Right renal cortex interstitium (tissue), 3 donors: ENCODE results near the gene ZNF385C. TPM values are rescaled to one million over a fixed set of nuclear protein-coding genes. Genes with fewer than 3 reads are reported as not detected.

Source experiments
- DNase-seq, 3 donors: peaks; one replicate each; pipeline ENCODE4 v3.0.0-alpha.2; 2013; ENCODE audit warnings: low read depth in 3 of 3, low spot score in 2 of 3
- polyA plus RNA-seq, 3 donors: library from polyadenylated mRNA; unstranded; fragments of 120-200 nt; gene quantifications; one replicate each; pipeline ENCODE4 v1.2.1, GENCODE V29; 2013; ENCODE audit not compliant: insufficient read length in 3 of 3

The ZNF385C gene
- polyA plus RNA-seq, 3 donors = 4.5 to 7.8 (median 6.1) TPM

DNA sequence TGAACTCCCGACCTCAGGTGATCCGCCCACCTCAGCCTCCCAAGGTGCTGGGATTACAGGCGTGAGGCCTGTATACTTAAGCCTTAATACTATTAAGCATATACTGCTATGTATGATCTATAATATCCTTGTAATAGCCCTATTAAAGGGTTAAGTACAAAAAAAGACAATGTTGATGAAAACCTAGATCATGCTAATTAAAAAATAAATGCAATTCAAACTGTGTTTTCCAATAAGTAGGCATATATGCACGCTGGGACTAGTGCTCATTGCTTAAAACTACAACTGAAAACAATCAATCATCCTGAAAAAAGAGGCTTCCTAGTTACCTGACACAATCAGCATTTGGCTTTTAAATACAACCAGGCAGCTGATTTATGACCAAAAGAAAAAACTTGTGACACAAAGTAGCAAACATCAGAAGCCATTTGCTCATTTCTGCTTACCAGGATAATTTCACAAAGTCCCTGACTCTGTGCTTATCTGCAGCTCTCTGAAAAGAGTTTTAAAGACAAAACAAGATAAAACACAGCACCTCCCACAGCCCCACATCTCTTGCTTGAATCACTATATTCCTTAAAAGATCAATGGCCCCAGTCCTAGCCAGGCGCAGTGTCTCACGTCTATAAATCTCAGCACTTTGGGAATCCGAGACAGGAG, 11.1 kb downstream of the ZNF385C start:
- DNase-seq = no peak

DNA sequence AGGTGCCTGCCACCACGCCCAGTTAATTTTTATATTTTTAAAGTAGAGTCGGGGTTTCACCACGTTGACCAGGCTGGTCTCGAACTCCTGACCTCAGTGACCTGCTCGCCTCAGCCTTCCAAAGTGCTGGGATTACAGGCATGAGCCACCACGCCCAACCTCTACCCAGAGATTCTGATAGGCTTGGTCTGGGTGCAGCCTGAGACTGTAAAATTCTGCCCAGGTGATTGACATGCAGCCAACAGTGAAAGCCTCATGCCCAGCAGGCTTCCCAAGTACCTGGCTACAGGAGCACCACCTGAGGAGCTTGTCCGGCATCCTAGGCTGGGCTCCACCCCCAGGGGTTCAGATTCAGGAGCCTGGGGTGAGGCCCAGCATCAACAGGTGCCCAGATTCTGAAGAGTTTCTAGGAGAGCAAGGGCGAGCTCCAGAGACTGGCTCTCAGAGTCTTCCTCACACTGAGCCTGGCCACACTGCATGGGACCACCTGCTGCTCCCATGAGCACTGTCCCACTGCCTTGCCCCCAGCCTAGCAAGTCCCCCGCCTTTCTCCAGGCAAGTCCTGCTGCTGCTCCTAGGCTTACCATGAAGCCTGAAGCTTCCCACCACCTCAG, 16.6 kb downstream of the ZNF385C start:
- DNase-seq = no peak

DNA sequence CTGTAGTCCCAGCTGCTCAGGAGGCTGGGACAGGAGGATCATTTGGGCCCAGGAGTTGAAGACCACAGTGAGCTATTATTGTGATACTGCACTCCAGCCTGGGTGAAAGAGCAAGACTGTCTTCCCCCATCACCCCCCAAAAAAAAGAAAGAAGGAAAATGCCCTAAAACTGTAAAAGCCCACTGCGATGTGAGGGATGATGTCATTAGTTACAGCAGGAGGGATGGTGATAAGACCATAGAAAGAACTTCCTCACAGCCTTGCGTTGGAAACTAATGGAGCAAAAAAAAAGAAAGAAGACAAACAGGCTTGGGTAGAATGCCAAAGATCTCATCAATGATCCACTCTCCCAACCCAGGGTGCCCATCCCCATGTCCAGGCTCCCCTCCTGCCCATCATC, 18.7 kb downstream of the ZNF385C start:
- DNase-seq = no peak

DNA sequence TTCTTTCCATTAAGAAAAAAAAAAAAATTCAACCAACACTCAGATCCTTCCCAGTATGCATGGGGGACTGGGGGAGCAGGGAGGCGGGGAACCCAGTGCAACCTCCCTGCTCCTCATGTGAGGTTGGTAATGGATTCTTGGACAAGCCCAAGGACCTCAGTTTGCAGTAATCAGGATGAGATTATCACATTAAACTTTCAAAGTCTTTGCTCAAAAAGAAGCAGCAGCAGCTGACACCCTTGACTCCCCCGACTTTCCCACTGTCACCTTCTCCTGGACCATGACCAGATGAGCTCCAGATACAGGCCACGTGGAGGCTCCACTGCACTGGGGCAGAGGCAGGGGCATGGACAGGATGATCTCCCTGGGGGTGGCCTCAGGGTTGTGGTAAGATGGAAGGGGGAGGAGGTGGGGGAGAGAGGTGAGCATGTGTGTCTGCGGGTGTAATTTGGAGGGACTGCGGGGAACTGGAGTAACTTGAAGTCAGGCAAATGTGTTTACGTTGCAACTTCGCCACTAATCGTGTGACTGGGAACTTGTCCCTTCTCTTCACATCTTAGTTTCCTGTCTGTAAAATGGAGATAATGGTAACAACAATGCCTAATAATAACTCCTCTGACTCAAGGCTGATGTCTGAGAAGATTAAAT, 19.8 kb downstream of the ZNF385C start:
- no peak for DNase-seq

DNA sequence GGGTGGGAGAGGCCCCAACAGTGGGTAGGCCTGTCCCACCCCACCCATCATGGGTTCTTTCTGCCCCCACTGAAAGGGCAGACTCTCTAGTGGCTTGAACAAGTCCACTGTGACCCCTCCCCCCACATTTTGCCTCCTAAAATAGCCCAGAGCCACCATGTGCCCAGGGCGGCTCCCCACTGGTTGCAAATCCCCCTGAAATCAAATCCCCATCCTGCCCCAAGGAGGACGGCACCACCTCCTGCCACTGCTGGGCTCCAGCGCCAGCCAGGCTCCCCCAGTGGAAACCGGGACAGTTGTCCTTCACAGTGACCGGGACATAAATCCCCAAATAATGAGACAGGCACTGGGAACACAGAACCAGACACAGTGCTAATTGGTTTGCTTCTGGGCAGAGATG, 20.5 kb downstream of the ZNF385C start:
- DNase-seq = no peak

DNA sequence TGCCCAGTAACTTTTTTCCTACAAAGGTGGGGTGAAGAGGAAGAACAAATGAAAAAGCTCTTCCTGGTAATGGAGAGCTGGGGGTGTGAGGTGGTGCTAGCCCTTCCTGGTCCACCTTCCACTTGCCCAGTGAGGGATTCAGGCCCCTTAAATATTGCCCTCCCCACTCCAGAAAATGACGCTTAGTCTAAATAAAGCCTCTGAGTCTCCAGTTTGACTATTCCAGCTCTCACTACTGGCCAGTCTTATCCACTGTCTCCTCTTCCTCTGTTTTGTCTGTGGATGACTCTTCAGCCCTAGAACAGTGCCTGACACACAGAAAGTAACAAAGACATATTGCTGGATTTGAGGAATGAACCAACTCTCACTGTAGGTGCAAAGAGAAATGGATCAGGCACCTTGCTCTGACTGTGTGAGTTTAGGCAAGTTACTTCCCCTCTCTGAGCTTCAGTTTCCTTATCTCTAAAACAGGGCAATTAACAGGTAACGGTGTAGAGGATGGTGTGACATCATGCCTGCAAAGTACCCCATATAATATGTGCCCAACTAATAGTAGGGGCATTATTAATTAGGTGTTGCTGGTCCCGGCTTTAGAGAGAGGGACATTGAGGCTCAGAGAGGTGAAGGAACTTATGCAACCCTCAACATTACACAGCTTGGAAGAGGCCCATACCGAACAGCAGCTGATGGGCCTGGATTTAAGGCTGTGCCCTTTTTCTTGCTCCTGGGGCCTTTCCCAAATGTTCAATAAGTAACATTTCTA, 21.3 kb downstream of the ZNF385C start:
- DNase-seq = no peak

DNA sequence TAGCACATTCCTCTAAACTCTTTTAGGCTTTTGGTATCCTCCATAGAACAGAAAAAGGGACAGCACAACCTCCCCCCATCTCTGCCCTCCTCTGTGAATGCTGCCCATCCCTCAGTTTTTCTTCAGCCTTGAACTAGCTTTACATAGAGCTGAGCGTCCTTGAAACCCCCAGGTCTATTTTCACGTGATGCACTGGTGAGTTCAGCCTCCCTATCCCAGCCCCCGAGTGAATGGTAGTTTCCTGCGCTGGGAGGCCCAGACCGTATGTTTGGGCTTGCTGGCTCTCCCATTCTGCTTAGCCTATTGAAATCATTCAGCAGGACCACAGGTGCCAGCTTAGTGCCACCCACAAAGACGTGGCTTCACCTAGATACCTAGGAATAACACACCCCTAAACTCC, 22.5 kb downstream of the ZNF385C start:
- DNase-seq = no peak

DNA sequence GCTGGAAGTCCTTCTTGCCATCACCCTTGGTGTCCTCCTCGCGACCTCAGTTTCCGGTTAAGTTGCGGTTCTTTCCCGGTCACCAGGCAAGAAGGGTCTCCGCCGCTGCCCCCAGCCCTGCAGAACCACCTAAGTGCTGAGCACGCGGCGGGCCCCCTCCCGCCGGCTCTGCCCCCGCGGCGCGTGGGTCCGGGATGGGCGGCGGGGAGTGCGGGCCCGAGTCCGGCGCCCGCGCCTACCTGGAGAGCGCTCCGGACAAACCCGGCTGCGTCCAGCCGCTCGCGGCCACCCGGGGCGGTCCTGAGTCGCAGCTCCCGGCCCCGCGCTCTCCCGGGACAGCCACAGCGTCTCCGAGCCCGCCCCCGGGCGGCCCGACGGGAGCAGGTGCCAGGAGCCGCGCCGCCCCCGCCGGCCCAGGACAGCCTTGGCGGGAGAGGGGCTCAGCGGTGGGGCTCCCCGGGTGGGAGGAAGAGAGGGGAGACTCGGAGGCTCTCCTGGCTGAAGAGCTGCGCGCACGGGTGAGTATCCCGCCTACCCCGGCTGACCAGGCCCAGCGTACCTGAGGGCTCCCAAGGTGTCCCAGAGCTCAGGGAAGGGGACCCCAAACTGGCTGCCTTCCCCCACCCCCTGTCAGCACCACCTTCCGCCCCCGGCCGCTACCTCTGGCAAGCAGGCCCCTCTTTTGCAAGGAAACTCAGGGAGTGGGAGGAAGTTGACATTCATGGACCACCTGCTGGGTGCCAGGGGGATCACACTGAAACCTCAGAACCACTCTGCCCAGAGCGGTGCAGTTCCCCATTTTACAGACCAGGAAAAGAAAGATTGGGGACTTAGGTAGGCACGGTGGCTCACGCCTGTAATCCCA, 25.7 kb downstream of the ZNF385C start:
- no peak for DNase-seq

DNA sequence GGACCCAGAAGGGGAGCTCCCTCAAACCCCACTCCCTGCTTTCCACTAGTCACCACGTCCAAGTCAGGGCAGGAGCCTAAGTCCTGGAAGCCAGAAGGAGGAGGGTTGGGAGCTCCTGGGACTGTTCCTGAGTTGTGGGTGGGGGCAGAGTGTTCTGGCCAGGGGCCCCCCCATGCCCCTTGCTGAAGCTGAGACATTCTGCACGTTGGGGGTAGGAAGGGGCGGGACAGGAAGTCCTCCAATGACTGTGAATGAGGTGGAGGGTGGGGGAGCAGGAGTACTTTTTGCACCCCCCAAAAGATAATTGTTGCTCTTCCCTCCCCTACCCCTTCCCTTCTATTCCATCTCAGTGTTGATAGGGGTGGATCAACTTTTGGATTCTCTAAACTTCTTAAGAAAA, 26.5 kb downstream of the ZNF385C start:
- no peak for DNase-seq

DNA sequence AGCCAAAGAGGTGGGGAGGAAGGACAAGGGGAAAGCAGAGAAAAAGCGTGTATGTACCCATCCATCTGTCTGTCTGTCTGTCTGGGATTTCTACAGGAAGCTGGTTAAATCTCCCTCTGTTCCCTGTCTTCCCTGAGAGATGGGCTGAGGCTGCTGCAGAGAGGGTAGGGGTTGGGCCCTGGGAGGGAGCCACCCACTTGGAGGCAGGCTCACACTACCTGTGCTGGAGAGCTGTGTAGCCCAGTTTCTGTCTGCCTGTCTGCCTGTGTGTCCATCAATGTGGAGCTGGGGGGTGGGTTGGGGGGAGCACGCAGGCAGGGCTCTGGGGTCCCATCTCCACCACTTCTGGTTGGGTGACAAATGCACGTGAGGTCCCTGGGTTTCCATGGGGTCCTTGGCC, 29.3 kb downstream of the ZNF385C start:
- no peak for DNase-seq

DNA sequence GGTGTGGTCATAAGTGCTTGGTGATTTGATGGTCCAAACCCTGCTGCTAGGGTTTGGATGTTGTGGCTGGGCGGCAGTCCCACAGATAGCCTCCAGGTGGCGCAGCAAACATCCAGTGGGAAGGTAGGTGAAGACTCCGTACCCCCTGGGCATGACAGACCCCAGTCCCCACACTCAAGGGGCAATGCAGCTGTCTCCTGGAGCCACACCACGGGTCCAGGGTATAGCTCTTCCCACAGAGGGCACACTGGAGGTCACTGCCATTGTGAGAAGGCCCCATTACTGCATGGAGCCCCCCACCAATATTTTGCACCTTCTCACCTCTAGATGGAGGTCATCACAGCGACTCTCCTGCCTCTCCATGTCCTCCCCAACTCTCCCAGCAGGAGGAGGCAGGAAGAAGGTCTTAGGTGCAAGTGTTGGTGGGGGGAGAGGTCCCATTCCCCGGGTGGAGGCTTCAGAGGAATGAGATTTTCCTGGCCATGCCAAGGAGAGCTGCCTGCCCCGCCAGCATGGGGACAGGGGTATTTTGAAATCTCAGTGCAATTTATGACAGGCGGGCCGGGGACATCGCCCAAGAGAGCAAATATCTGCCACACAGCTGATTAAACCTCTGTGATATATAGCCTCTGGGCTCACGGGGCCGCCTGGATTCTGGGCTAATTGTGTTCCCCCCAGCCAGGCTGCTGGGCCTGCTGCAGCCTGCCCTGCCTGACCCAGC, 30.7 kb downstream of the ZNF385C start:
- DNase-seq = no peak

DNA sequence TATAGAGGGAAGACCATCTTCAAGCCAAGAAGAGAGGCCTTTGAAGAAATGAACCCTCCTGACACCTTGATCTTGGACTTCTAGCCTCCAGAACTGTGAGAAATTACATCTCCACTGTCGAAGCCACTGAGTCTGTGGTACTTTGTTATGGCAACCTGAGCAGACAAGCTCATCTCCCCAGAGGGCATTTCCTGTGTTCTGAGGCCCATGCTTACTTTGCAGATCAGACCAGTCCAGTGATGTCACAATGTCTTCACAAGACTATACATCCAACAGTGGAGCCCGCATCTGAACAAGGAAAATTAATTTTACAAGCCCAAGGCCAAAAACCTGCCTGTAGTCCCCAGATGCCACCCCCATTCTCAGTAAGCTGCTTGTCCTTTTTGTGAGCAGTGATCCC, 33.1 kb downstream of the ZNF385C start:
- no peak for DNase-seq

DNA sequence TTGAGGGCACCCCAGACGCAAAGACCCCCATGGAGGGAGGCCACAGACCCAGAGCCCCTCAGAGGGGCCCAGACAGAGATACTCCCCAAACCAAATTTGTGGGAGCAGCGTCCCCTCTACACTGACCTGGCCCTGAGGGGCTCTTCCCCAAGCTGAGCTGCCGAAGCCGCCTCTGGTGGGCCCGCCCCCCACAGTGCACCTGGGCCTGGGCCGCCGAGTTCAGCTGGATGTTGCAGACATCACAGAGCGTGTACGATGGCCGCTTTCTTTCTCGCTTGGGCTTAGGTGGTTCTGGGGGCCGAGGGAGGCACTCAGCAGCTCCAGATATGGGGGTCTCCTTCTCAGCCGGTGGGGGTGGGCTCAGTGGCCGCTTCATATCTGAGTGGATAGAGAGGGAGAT, 35.6 kb downstream of the ZNF385C start:
- no peak for DNase-seq

DNA sequence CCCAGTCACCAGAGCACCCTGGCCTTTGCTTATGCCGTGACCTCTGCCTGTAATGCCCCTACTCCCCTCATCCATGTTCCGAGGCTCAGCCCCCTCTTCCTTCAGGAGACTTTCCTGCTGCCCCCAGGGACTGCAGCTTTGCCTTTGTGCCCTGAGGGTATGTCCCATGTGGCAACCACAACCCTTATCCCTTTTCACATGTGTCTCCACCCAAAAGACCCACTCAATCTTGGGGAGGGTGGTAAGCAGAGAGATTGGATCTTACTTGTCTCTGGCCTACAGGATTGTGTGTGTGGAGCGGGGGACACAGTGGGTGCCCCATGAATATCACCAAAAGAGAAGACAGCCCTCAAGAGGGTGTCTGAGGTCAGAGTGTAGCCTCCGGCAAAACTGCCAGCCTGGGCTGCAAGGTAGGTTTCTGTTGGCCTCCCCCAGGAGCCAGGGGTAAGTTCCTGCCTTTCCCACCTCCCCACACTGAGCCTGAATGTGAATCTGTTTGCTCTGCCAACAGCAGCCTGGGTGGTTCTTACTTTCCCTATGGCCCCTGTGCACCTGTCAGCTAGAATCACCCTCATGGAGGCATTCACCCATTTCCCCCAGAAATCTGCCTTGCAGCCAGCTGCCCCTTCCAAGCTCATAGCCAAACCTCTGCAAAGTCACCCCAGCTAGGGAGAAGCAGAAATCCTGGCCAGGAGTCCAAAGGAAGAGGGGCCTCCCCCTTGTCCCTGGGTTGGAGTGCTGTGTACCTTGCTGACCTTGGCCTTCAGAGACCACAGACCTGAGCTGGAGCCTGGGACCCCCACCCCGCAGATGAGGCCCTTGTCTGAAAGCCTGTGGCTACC, 36.4 kb downstream of the ZNF385C start:
- no peak for DNase-seq

DNA sequence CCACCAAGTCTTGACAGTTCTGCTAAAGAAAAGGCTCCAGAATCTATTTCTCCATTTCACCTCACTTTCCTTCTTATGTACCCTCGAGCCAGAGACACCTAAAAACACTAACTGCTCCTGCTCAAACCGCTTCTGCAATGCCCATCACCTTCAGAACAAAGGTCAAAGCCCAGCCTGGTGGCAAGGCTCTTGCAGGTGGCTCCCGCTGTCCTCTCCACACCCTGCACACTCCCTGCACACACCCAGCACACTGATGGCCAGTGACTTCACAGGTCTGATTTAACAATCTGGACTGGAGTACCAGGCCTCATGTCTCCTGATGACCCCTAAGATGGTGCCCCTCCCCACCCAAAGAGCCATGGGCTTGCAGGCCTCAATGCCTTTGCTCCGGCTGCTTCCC, 38.0 kb downstream of the ZNF385C start:
- DNase-seq = no peak

DNA sequence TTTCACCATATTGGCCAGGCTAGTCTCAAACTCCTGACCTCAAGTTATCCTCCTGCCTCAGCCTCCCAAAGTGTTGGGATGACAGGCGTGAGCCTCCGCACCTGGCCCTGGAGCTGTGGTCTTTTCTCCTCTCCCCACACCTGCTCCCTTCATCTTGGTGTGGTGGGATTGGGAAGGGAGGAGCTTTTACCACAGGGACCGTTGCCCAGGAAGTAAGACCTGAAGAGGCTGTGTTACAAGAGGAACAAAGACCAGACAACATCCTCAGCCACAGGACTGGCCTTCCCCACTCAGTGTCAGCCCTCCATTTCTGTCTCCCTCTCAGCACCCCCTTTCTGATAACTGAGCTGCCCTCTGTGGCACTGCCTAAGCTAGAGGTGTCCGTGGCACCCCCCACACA, 38.5 kb downstream of the ZNF385C start:
- DNase-seq = no peak

DNA sequence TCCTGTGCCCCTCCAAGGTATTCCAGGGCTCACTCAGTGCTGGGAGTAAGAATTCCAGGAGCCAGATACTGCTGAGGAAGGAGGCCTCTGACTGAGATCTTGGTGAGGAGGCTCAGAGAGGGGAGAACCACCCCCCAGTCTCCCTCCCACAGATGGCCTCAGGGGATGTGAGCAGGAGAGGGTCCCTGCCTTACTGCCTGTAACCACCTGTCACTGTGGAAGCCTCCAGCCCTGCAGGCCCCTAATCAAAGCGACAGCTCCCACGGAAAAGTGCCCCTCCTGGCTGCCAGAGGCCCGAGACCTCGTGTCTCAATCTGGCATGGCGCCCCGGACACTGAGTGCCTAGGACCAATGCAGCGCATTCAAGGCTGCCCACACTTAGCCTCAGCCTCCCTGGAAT, 40.2 kb downstream of the ZNF385C start:
- DNase-seq = no peak

DNA sequence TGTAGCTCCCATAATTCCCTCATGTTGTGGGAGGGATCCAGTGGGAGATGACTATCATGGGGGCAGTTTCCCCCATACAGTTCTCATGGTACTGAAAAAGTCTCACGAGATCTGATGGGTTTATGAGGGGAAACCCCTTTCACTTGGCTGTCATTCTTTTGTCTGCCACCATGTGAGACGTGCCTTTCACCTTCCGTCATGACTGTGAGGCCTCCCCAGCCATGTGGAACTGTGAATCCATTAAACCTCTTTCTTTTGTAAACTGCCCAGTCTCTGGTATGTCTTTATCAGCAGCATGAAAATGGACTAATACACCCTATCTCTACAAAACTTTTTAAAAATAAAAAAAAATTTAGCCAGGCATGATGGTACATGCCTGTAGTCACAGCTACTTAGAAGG, 41.6 kb downstream of the ZNF385C start:
- DNase-seq = no peak

DNA sequence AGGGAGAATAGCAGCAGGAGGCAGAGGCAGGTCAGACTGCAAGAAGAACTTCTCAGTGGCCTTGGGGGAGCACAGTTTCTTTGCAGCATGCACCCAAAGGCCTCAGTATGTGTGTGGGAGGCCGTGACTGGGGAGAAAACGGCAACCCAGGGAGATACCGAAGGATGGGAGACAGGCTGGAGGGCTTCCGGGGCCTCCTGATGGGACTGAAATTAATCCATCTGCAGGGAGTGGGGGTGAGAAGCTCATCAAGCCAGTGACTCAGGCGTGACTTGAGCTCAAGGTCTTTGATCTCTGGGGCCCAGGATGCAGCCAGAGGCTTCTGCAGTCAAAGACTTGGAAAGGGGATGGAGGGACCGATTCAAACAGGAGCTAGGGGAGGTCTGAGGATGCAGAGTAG, 42.8 kb downstream of the ZNF385C start:
- DNase-seq = peak in 1 of 3 donors; percentile 51
